ENCODE results near the gene CTSV.
A peak's percentile ranks its signal among the peaks of the same experiment; 100 is the strongest.
"Not testable (repeated sequence)": the region's sequence is repeated elsewhere in the genome, so short reads cannot be mapped to it uniquely, and the experiment has no call there.

Gene CTSV

GRCh38 chr9:97039514-97039860, 545 bp upstream of the CTSV start:
- no peak for DNase-seq

GRCh38 chr9:97023505-97023904, 15.4 kb downstream of the CTSV start:
- not testable (repeated sequence) for DNase-seq

GRCh38 chr9:97013151-97014132, 25.5 kb downstream of the CTSV start:
- DNase-seq, result peak; percentile 42

DNA sequence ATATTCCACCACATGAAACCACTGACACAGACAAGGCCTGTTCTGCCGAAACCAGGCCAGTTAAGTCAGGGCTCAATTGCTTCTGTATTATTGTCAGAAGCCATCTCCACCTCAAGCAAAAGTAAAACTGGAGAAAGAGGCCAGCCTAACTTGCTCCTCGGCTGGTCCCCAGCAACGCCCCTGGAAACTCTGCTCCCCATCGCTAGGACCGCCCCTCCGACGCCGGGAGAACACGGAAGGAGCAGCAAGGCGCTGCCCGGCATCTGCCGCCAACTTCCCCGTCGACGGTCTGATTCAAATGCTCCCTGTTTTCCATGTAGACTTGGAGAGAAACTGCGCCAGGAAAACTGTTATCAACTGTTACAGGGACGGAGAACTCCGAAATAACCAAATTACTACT, 26.3 kb downstream of the CTSV start:
- DNase-seq, result not testable (repeated sequence)

DNA sequence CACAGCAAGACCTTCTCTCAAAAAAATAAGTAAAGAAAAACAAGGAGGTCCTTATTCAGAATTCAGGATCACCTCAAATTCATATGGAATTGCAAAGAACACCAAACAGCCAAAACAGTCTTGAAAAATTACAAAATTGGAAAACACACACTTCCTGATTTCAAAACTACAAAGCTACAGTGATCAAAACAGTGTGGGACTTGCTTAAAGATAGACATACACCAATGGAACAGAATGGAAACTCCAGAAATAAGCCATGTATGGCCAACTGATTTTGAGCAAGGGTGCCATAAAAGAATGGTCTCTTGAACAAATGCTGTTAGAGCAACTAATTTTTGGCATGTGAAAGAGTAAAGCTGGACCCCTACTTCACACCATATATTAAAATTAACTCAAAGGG, 36.7 kb downstream of the CTSV start:
- not testable (repeated sequence) for DNase-seq

GRCh38 chr9:97001338-97001737, 37.6 kb downstream of the CTSV start:
- DNase-seq, result not testable (repeated sequence)

DNA sequence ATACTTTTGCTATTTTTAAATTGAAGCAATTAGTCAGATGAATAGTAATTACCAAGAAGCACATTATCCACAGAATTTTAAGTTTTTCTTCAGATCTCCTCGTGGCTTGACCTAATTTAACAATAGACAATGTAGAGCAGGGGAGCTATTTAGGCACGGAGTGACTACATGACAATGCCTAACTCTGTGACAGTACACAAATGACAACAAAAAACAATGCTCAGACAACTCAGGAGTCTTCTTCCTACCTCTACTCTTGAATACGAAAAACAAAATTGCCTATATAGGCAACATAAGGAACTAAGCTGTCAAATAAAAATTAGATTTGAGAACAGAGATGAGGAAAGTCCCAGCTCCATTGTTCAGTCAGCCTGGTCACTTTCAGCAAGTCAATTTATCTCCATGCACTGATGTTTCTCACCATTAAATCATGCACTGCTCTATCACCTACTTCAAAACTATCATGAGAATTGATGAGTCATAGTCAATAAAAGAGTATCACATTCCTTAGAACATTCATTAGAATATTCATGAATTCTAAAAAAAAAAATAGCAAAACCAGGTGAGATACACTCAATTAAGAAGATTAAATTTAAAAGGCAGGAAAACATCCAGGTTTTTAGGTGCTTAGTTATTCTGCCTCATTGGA, 38.7 kb downstream of the CTSV start:
- DNase-seq, result not testable (repeated sequence)

- DNase-seq, result not testable (repeated sequence)
These were observed 39.2 kb downstream of the CTSV start for GRCh38 chr9:96999733-97000132.

- DNase-seq, result not testable (repeated sequence)
These were observed 41.8 kb downstream of the CTSV start for GRCh38 chr9:96997009-96997701.

DNA sequence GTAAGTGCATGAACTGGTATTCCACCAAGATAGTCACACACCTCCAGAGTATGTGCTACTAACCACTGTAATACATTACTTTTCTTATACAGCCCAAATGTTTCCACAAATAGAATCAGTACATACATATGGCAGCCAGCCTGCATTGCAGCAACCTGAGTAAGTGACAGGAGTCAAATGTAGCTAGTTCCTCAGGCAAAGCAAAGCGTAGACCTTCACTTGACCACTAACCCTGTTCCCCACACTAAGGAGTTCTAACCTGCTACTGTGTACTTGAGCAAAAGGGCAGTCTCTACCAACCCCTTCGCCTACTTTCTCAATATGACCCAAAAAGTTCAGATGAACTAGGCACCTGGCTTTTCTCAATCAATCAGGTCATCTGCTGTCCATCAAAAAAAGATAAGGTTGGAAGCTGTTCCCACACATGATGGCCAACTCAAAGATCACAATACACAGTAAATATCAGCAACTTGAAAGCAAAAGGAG, 44.4 kb downstream of the CTSV start:
- not testable (repeated sequence) for DNase-seq

DNA sequence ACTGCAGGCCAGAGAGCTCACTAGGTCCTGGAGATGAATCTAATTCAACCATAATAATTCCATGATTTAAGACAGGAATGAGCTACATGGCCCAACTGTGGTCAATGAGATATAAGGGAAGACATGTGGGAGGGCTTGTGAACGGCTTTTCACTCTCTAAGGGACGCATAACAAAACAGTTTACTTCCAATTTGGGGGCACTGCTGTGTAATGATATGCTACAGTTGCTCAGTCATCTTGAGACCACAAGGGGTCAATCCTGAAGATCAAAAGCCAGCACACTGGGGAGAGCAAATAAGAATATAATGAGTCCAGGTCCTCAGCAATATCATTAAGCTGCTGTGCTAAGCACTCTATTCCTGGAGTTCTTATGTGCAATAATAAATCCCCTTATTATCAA, 46.6 kb downstream of the CTSV start:
- not testable (repeated sequence) for DNase-seq

GRCh38 chr9:96989747-96990318, 49.1 kb downstream of the CTSV start:
- DNase-seq, result not testable (repeated sequence)

GRCh38 chr9:96984887-96985286, 54.1 kb downstream of the CTSV start:
- DNase-seq, result not testable (repeated sequence)

- not testable (repeated sequence) for DNase-seq
These were observed 54.8 kb downstream of the CTSV start for GRCh38 chr9:96984139-96984538.

DNA sequence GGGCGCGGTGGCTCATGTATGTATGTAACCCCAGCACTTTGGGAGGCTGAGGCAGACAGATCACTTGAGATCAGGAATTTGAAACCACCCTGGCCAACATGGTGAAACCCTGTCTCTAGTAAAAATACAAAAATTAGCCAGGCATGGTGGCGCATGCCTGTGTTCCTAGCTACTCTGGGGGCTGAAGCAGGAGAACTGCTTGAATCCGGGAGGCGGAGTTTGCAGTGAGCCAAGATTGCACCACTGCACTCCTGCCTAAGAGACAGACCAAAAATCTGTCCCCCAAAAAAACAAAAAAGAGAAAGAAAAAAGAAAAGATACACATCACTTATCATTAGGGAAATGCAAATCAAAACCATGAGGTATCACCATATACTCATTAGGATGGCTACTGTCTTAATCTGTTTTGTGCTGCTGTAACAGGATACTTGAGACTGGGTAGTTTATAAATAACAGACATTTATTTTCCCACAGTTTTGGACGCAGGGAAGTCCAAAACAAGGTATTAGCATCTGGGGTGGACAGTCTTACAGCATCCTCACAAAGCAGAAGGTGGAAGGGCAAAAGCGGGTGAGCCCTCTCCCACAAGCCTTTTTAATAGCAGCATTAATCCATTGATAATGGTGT, 55.3 kb downstream of the CTSV start:
- not testable (repeated sequence) for DNase-seq

Measured in activated T-cell treated with anti-CD3 and anti-CD28 coated beads for 4 hours (primary cell).